B cell (primary cell): ENCODE data around the gene MAP3K5. TPM values are rescaled to one million over a fixed set of nuclear protein-coding genes. Genes with fewer than 3 reads are reported as not detected.
"Not testable (repeated sequence)": the region's sequence is repeated elsewhere in the genome, so short reads cannot be mapped to it uniquely, and the experiment has no call there.

Source experiments
- ATAC-seq: fragments of 200-7000 bp; cut with Tn5 transposase; one replicate; pipeline ENCODE4 v1.10.0; 2021; ENCODE audit warnings: low read depth, mild to moderate bottlenecking, moderate number of reproducible peaks, moderate library complexity
- CTCF ChIA-PET: fragments of 350-600 bp; sonication (Branson Sonifier 250); formaldehyde crosslinking; loops from one replicate; lab custom pipeline; 2021; ENCODE audit warnings: antibody characterized with exemption, inconsistent platforms; lab: Charles Lee
- POLR2A ChIA-PET: fragments of 350-600 bp; sonication (Branson Sonifier 250); formaldehyde crosslinking; loops from one replicate; lab custom pipeline; 2021; ENCODE audit warnings: antibody characterized with exemption; lab: Charles Lee
- DNase-seq: peaks from one replicate; pipeline ENCODE4 v3.0.0; 2013
- H2AFZ ChIP-seq: 2 replicates; pipeline ENCODE4 v1.6.1; 2012; ENCODE audit warnings: mild to moderate bottlenecking, low read depth, low read length; ENCODE audit not compliant: insufficient read depth, poor library complexity, severe bottlenecking
- H3K27ac ChIP-seq, 2 donors: 1 replicate in 1 of 2; 2 replicates in 1 of 2; pipeline ENCODE4 v1.5.1; 2012 to 2013; ENCODE audit warnings: low read length in 2 of 2, mild to moderate bottlenecking in 2 of 2, moderate library complexity in 1 of 2
- H3K27me3 ChIP-seq, 4 experiments: fragments of 200-600 bp in 1 of 4; sonication (generic) in 1 of 4; replicated peaks in 1 of 4; 1 replicate in 2 of 4; 2 replicates in 2 of 4; pipeline versions ENCODE4 v1.6.1 to v1.7.0; 2013 to 2016; ENCODE audit warnings: low read length in 3 of 4, mild to moderate bottlenecking in 2 of 4, mixed read lengths in 1 of 4, moderate library complexity in 1 of 4; ENCODE audit not compliant: insufficient read depth in 4 of 4, control insufficient read depth in 3 of 4; ENCODE audit errors: control extremely low read depth in 1 of 4
- H3K36me3 ChIP-seq, 2 experiments: replicated peaks in 1 of 2; 1 replicate in 1 of 2; 2 replicates in 1 of 2; pipeline versions ENCODE4 v1.6.1 to v1.7.1; 2013; ENCODE audit warnings: low read length in 1 of 2; ENCODE audit not compliant: insufficient read depth in 2 of 2, control insufficient read depth in 1 of 2; ENCODE audit errors: control extremely low read depth in 1 of 2, extremely low read depth in 1 of 2
- H3K4me1 ChIP-seq, 2 donors: fragments of 200-600 bp in 1 of 2; sonication (generic) in 1 of 2; 1 replicate in 1 of 2; 2 replicates in 1 of 2; pipeline versions ENCODE4 v1.5.1 to v1.6.1; 2013 to 2017; ENCODE audit warnings: low read length in 2 of 2; ENCODE audit not compliant: control insufficient read depth in 2 of 2, insufficient read depth in 2 of 2
- H3K4me2 ChIP-seq: replicated peaks from 2 replicates; pipeline ENCODE3; 2012; ENCODE audit warnings: mild to moderate bottlenecking, low read depth, low read length; ENCODE audit not compliant: poor library complexity, severe bottlenecking
- H3K4me3 ChIP-seq, 5 experiments: fragments of 200-600 bp in 1 of 5; sonication (generic) in 1 of 5; 1 replicate in 3 of 5; 2 replicates in 2 of 5; pipeline versions ENCODE4 v1.5.1 to v1.7.0; 2011 to 2016; ENCODE audit warnings: low read length in 4 of 5, mild to moderate bottlenecking in 4 of 5, low read depth in 2 of 5, control low read depth in 1 of 5, moderate library complexity in 1 of 5; ENCODE audit not compliant: insufficient read depth in 1 of 5; ENCODE audit errors: control extremely low read depth in 1 of 5, extremely low read depth in 1 of 5
- H3K79me2 ChIP-seq: fragments of 200-600 bp; sonication (generic); one replicate; pipeline ENCODE4 v1.6.0; 2016; ENCODE audit warnings: low read length; ENCODE audit not compliant: control insufficient read depth, insufficient read depth
- H3K9ac ChIP-seq: fragments of 200-600 bp; sonication (generic); 2 replicates; pipeline ENCODE4 v1.6.1; 2017; ENCODE audit warnings: mild to moderate bottlenecking, low read length, moderate library complexity
- H3K9me3 ChIP-seq, 3 donors: one replicate each; pipeline versions ENCODE4 v1.6.1 to v1.7.1; 2013; ENCODE audit warnings: low read length in 2 of 3; ENCODE audit not compliant: control insufficient read depth in 2 of 3, insufficient read depth in 1 of 3; ENCODE audit errors: control extremely low read depth in 1 of 3
- H4K20me1 ChIP-seq: 2 replicates; pipeline ENCODE4 v1.6.0; 2012; ENCODE audit warnings: mild to moderate bottlenecking, low read length; ENCODE audit not compliant: insufficient read depth, control insufficient read depth, poor library complexity, severe bottlenecking
- H3K27ac Mint-ChIP-seq: one replicate; pipeline ENCODE4 v1.8.0; 2021; ENCODE audit warnings: mixed read lengths
- H3K27me3 Mint-ChIP-seq: one replicate; pipeline ENCODE4 v1.8.0; 2021; ENCODE audit warnings: mixed read lengths
- H3K4me1 Mint-ChIP-seq: one replicate; pipeline ENCODE4 v1.8.0; 2021; ENCODE audit warnings: mixed read lengths
- H3K4me3 Mint-ChIP-seq: one replicate; pipeline ENCODE4 v1.8.0; 2021; ENCODE audit warnings: mixed read lengths
- H3K9me3 Mint-ChIP-seq: one replicate; pipeline ENCODE4 v1.8.0; 2022; ENCODE audit warnings: mixed read lengths; ENCODE audit not compliant: insufficient read depth
- EZH2 ChIP-seq: IDR thresholded peaks from 2 replicates; pipeline ENCODE4 v1.6.1; 2012; ENCODE audit warnings: borderline replicate concordance, low read depth, mild to moderate bottlenecking, moderate library complexity, low read length; ENCODE audit not compliant: insufficient read depth, poor library complexity, severe bottlenecking
- WGBS: methylation state at CpG from one replicate; pipeline ENCODE4 v1.1.5; 2013; ENCODE audit warnings: missing lambda C conversion rate; ENCODE audit not compliant: insufficient coverage; 5-methylcytosine and 5-hydroxymethylcytosine counted together
- intact Hi-C: fragments of 100-400 bp; cut with micrococcal nuclease; formaldehyde crosslinking; loops from one replicate; pipeline ENCODE4 v1.10.0; 2022
- polyA plus RNA-seq: library from polyadenylated mRNA; depleted of rRNA; stranded (reverse); fragments of >200 nt; gene quantifications from 2 replicates; pipeline ENCODE4 v1.2.3, GENCODE V29; 2012
- total RNA-seq, 2 donors: library from RNA; stranded (reverse); fragments of 120-200 nt in 1 of 2; gene quantifications; 1 replicate in 1 of 2; 2 replicates in 1 of 2; pipeline versions ENCODE4 v1.2.3 to v1.2.4, GENCODE V29; 2013 to 2022
- TF ChIP-seq, protein P1 (sequence below): fragments of 200-600 bp; IDR thresholded peaks from one replicate; pipeline ENCODE4 v1.8.0; 2022; ENCODE audit warnings: antibody characterized with exemption, mild to moderate bottlenecking

The MAP3K5 gene
- total and polyA plus RNA-seq, 2 donors (not counting 1 experiment from before 2014, with no cell fraction given): 5.7 to 34.1 TPM

DNA sequence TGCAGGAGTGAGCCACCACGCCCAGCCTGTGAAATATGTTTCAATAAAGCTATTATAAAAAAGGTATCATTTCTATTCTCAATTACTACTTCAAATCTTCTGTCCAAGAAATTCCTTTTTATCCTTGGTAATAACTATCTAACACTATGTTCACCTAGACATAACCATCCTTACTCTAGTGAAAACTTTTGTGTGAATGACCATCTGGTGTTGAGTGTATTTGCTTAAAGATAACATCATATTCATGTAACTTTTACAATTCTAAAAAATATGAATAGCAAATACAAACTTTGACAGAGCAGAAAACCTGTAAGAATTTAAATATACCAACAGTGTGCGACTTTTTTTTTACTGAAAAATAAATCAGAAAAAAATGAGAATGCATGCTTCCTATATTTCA, 96.9 kb downstream of the MAP3K5 start:
- no peak overlapping the region for H3K9ac ChIP-seq
- peaks cover 8% of the 10 kb centered on the region for H4K20me1 ChIP-seq
- H3K4me1 Mint-ChIP-seq: peaks cover 4% of the 10 kb centered on the region
- H3K4me3 ChIP-seq: no peak overlapping the region
- no peaks in the 10 kb centered on the region for H3K4me1 ChIP-seq
- H3K4me2 ChIP-seq: no peak overlapping the region
- H3K36me3 ChIP-seq: peaks cover 3 to 45% of the 10 kb centered on the region in 2 experiments
- ChIA-PET POLR2A (no interaction called here), CTCF (no interaction called here)
- H3K27me3 Mint-ChIP-seq: no peaks in the 10 kb centered on the region
- intact Hi-C loops: no loop called here
- no peaks in the 10 kb centered on the region for H3K79me2 ChIP-seq
- H3K27ac Mint-ChIP-seq: no peak overlapping the region
- H3K9me3 Mint-ChIP-seq: no peaks in the 10 kb centered on the region
- WGBS: no CpG with 5 or more reads among the region's 2 CpGs
- no peak overlapping the region for H2AFZ ChIP-seq
- DNase-seq (no peak), ATAC-seq (no peak)
- TF ChIP-seq, protein P1, sequence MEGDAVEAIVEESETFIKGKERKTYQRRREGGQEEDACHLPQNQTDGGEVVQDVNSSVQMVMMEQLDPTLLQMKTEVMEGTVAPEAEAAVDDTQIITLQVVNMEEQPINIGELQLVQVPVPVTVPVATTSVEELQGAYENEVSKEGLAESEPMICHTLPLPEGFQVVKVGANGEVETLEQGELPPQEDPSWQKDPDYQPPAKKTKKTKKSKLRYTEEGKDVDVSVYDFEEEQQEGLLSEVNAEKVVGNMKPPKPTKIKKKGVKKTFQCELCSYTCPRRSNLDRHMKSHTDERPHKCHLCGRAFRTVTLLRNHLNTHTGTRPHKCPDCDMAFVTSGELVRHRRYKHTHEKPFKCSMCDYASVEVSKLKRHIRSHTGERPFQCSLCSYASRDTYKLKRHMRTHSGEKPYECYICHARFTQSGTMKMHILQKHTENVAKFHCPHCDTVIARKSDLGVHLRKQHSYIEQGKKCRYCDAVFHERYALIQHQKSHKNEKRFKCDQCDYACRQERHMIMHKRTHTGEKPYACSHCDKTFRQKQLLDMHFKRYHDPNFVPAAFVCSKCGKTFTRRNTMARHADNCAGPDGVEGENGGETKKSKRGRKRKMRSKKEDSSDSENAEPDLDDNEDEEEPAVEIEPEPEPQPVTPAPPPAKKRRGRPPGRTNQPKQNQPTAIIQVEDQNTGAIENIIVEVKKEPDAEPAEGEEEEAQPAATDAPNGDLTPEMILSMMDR: no peak
- TF ChIP-seq EZH2: no peak
- H3K4me3 Mint-ChIP-seq: no peak overlapping the region
- no peaks in the 10 kb centered on the region for H3K27me3 ChIP-seq
- H3K9me3 ChIP-seq: no peaks in the 10 kb centered on the region
- H3K27ac ChIP-seq: no peak overlapping the region

DNA sequence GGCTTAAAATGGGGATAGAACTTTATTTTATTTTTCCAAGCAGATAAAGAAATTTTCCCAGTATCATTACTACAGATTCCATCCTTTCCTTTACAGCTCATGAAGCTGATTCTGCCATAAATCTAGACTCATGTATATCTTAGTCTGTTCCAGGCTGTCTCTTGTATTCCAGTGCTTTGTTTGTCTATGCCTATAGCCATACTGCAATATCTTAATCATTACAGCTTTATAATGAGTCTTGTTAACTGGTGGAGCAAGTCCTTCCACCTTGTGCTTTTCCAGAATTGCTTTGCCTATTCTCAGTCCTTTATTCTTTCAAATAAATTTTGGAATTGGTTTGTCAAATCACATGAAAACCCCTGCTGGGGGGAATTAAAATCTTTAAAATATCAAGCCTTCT, 99.2 kb downstream of the MAP3K5 start:
- H3K4me3 ChIP-seq: no peak overlapping the region
- no peak overlapping the region for H3K4me2 ChIP-seq
- H2AFZ ChIP-seq: no peak overlapping the region
- ChIA-PET CTCF (interaction anchor here (1.1 to 2.1 kb wide), 2 partner anchors 47 to 99 kb away, joined by 3 to 10 read pairs; partner anchors contain the start of gene MAP3K5), POLR2A (no interaction called here)
- ATAC-seq (no peak), DNase-seq (no peak)
- H3K9me3 Mint-ChIP-seq: peaks cover under 1% of the 10 kb centered on the region
- no peaks in the 10 kb centered on the region for H3K27me3 Mint-ChIP-seq
- H3K9me3 ChIP-seq: no peaks in the 10 kb centered on the region
- H3K36me3 ChIP-seq: peaks cover 5 to 37% of the 10 kb centered on the region in 2 experiments
- H3K9ac ChIP-seq: no peak overlapping the region
- H3K4me1 Mint-ChIP-seq: no peaks in the 10 kb centered on the region
- no peaks in the 10 kb centered on the region for H3K27me3 ChIP-seq
- TF ChIP-seq, protein P1: no peak
- TF ChIP-seq EZH2: no peak
- no peaks in the 10 kb centered on the region for H3K4me1 ChIP-seq
- H3K4me3 Mint-ChIP-seq: no peak overlapping the region
- H3K27ac Mint-ChIP-seq: no peak overlapping the region
- intact Hi-C loops: no loop called here
- no peaks in the 10 kb centered on the region for H3K79me2 ChIP-seq
- H4K20me1 ChIP-seq: no peaks in the 10 kb centered on the region
- no peak overlapping the region for H3K27ac ChIP-seq

GRCh38 chr6:136687894-136688293, 104.4 kb downstream of the MAP3K5 start:
- H3K27me3 ChIP-seq, H3K27ac Mint-ChIP-seq, H3K27ac ChIP-seq, ATAC-seq, H3K9me3 Mint-ChIP-seq, H4K20me1 ChIP-seq, H3K4me2 ChIP-seq, H3K4me1 Mint-ChIP-seq, H2AFZ ChIP-seq, H3K4me3 Mint-ChIP-seq, H3K36me3 ChIP-seq, H3K9me3 ChIP-seq, intact Hi-C loops, H3K27me3 Mint-ChIP-seq, DNase-seq, H3K4me1 ChIP-seq, H3K4me3 ChIP-seq, H3K9ac ChIP-seq, H3K79me2 ChIP-seq, POLR2A ChIA-PET: not testable (repeated sequence)
- CTCF ChIA-PET: interaction anchor here (1.1 to 2.1 kb wide), 2 partner anchors 44 to 104 kb away, joined by 3 to 9 read pairs; partner anchors contain the start of gene MAP3K5
- WGBS: no CpG with 5 or more reads among the region's 1 CpG
